Measurements from ENCODE around the gene SHISA4. TPM values are rescaled to one million over a fixed set of nuclear protein-coding genes. Genes with fewer than 3 reads are reported as not detected.

SHISA4 gene
- total RNA-seq, 1 experiment from 2014 or later, result 7.6 TPM

GRCh38 chr1:201890806-201891450, 2.2 kb downstream of the SHISA4 start:
- POLR2A ChIA-PET, result interaction anchor here (0.6 to 0.8 kb wide), 2 partner anchors 42 to 81 kb away, joined by 3 read pairs; no protein-coding TSS in a partner anchor
- BruUV-seq (replicated peaks), result no TSS peak
- Mint-ChIP-seq H3K27ac (ENCODE audit: low read depth, unreplicated experiment) (no peak overlapping the region), H3K4me3 (ENCODE audit: unreplicated experiment) (no peak overlapping the region), H3K9me3 (ENCODE audit: unreplicated experiment) (no peaks in the 10 kb centered on the region), H3K27me3 (ENCODE audit: insufficient read depth, unreplicated experiment) (no peaks in the 10 kb centered on the region), H3K36me3 (ENCODE audit: insufficient read depth, unreplicated experiment) (no peaks in the 10 kb centered on the region), H3K4me1 (ENCODE audit: insufficient read depth, unreplicated experiment) (peaks cover 2% of the 10 kb centered on the region)
- no peak for TF ChIP-seq CTCF (IDR thresholded peaks at IDR 0.05; ENCODE audit: unreplicated experiment)
- CTCF ChIA-PET, result interaction anchor here (0.8 to 22.4 kb wide), 6 partner anchors 15 to 92 kb away, joined by 3 to 882 read pairs (median 4); partner anchors contain the start of genes RNPEP and TIMM17A
- no peak for DNase-seq (ENCODE audit: unreplicated experiment)
- intact Hi-C loops (cut with micrococcal nuclease), result no loop called here

DNA sequence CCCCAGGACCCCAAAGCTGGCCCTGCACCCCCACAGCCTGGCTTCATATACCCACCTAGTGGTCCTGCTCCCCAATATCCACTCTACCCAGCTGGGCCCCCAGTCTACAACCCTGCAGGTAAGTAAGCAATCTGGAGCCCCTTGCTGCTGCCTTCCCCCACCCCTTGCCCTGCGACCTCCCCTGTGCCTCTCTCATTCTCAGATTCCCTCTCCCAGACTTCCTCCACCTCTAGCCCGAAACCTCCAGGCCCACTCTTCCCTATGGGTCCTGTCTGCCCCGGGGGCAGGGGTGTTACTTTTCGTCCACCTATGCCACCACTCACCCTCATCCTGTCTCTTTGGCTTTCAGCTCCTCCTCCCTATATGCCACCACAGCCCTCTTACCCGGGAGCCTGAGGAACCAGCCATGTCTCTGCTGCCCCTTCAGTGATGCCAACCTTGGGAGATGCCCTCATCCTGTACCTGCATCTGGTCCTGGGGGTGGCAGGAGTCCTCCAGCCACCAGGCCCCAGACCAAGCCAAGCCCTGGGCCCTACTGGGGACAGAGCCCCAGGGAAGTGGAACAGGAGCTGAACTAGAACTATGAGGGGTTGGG, 2.9 kb downstream of the SHISA4 start:
- TF ChIP-seq CTCF (IDR thresholded peaks at IDR 0.05; ENCODE audit: unreplicated experiment), result no peak
- BruUV-seq (replicated peaks), result no TSS peak
- Mint-ChIP-seq H3K9me3 (ENCODE audit: unreplicated experiment) (no peaks in the 10 kb centered on the region), H3K4me1 (ENCODE audit: insufficient read depth, unreplicated experiment) (peaks cover 5% of the 10 kb centered on the region), H3K36me3 (ENCODE audit: insufficient read depth, unreplicated experiment) (no peaks in the 10 kb centered on the region), H3K27ac (ENCODE audit: low read depth, unreplicated experiment) (no peak overlapping the region), H3K27me3 (ENCODE audit: insufficient read depth, unreplicated experiment) (no peaks in the 10 kb centered on the region), H3K4me3 (ENCODE audit: unreplicated experiment) (no peak overlapping the region)
- CTCF ChIA-PET, result interaction anchor here (0.8 to 22.4 kb wide), 10 partner anchors 10 to 110 kb away, joined by 3 to 882 read pairs (median 4); partner anchors contain the start of genes RNPEP and TIMM17A
- POLR2A ChIA-PET, result interaction anchor here (0.6 to 5.3 kb wide), 4 partner anchors 9 to 81 kb away, joined by 3 to 77 read pairs (median 4); no protein-coding TSS in a partner anchor
- no peak for DNase-seq (ENCODE audit: unreplicated experiment)
- intact Hi-C loops (cut with micrococcal nuclease), result no loop called here

DNA sequence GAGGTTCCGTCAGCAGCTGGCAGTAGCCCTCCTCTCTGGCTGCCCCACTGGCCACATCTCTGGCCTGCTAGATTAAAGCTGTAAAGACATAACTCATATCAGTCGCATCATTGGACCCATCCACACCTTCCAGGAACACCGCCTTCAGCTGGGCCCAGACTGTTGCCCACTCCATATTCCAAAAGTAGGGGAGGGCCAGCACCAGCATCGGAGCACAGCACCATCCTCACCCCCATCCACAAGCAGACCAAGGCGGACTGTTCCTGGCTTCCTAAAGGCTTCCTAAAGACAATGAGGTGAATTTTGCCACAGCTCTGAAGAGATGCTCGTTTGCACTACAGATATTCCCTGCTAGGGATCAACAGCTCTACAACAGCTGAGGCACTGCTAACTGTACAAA, 3.5 kb downstream of the SHISA4 start:
- no peaks in the 10 kb centered on the region for H3K27me3 Mint-ChIP-seq (ENCODE audit: insufficient read depth, unreplicated experiment)
- no peak for TF ChIP-seq CTCF (IDR thresholded peaks at IDR 0.05; ENCODE audit: unreplicated experiment)
- no peaks in the 10 kb centered on the region for H3K36me3 Mint-ChIP-seq (ENCODE audit: insufficient read depth, unreplicated experiment)
- H3K4me3 Mint-ChIP-seq (ENCODE audit: unreplicated experiment), result no peak overlapping the region
- DNase-seq (ENCODE audit: unreplicated experiment), result no peak
- peaks cover 5% of the 10 kb centered on the region for H3K4me1 Mint-ChIP-seq (ENCODE audit: insufficient read depth, unreplicated experiment)
- ChIA-PET CTCF (interaction anchor here (0.6 to 22.4 kb wide), 11 partner anchors 9 to 360 kb away, joined by 3 to 882 read pairs (median 3); partner anchors contain the start of genes LMOD1, RNPEP and TIMM17A), POLR2A (interaction anchor here (0.7 to 7.7 kb wide), 4 partner anchors 9 to 95 kb away, joined by 3 to 77 read pairs (median 32); partner anchors contain the start of gene TIMM17A)
- no peaks in the 10 kb centered on the region for H3K9me3 Mint-ChIP-seq (ENCODE audit: unreplicated experiment)
- no TSS peak for BruUV-seq (replicated peaks)
- H3K27ac Mint-ChIP-seq (ENCODE audit: low read depth, unreplicated experiment), result no peak overlapping the region
- intact Hi-C loops (cut with micrococcal nuclease), result no loop called here

DNA sequence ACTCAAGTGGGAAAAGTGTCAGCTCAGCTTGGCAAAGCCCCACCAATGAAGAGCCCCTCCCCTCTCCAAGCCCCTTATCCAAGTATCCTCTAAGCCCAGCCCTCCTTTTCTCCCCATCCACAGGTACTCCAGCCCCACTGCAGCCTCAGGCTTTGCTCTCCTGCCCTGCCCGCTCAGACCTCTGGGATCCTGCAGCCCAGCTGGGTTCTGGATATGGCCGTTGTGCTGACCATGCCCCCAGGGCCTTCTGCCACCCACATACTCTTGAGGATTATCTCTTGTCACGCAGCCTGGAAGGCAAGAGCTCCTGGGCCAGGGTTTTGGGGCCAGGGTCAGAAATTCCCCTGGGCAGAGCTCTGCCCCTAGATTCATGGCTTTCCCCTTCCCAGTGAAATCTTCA, 4.7 kb downstream of the SHISA4 start:
- ChIA-PET POLR2A (interaction anchor here (0.7 to 7.7 kb wide), 6 partner anchors 9 to 90 kb away, joined by 3 to 77 read pairs (median 10); partner anchors contain the start of genes RNPEP and TIMM17A), CTCF (interaction anchor here (0.6 to 22.4 kb wide), 16 partner anchors 11 to 242 kb away, joined by 3 to 882 read pairs (median 6); partner anchors contain the start of gene TIMM17A)
- H3K4me3 Mint-ChIP-seq (ENCODE audit: unreplicated experiment), result no peak overlapping the region
- no peaks in the 10 kb centered on the region for H3K27me3 Mint-ChIP-seq (ENCODE audit: insufficient read depth, unreplicated experiment)
- no peak for TF ChIP-seq CTCF (IDR thresholded peaks at IDR 0.05; ENCODE audit: unreplicated experiment)
- H3K27ac Mint-ChIP-seq (ENCODE audit: low read depth, unreplicated experiment), result no peak overlapping the region
- DNase-seq (ENCODE audit: unreplicated experiment), result no peak
- H3K36me3 Mint-ChIP-seq (ENCODE audit: insufficient read depth, unreplicated experiment), result no peaks in the 10 kb centered on the region
- peaks cover 5% of the 10 kb centered on the region for H3K4me1 Mint-ChIP-seq (ENCODE audit: insufficient read depth, unreplicated experiment)
- intact Hi-C loops (cut with micrococcal nuclease), result no loop called here
- no TSS peak for BruUV-seq (replicated peaks)
- no peaks in the 10 kb centered on the region for H3K9me3 Mint-ChIP-seq (ENCODE audit: unreplicated experiment)

Data from MCF 10A (cell line).